Measurements from ENCODE around the gene GNG10.

DNA sequence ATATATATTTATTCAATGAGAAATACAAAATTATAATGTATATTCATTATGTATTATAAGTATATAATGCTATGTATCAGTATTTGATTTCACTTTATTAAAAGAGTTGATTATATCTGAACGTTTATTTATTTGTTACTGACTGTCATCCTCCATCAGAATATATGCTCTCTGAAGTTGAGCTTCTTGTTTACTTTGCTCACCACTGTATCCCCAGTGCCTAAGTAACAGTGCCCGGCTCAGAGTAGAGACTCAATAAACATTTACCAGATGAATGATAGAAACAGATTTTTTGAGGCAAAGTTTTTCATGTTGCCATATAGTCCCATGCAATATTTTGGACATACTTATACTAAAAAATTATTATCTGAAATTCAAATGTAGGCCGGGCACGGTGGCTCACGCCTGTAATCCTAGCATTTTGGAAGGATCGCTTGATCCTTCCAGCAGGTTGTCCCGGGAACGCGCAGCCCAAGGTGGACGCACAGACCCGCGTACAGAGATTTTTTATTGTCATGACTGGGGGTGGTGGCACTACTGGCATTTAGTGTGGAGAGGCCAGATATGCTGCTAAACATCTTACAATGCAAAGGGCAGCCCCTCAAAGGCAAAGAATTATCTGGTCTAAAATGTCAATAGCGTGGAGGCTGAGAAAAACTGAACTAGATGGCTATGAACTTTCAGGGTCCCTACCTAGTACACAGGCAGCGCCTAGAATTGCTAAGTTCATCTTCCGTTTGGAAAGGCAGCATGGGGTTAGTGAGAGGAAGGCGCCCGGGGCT is 31.0 kb upstream of the GNG10 start:
- TF ChIP-seq, protein P1, sequence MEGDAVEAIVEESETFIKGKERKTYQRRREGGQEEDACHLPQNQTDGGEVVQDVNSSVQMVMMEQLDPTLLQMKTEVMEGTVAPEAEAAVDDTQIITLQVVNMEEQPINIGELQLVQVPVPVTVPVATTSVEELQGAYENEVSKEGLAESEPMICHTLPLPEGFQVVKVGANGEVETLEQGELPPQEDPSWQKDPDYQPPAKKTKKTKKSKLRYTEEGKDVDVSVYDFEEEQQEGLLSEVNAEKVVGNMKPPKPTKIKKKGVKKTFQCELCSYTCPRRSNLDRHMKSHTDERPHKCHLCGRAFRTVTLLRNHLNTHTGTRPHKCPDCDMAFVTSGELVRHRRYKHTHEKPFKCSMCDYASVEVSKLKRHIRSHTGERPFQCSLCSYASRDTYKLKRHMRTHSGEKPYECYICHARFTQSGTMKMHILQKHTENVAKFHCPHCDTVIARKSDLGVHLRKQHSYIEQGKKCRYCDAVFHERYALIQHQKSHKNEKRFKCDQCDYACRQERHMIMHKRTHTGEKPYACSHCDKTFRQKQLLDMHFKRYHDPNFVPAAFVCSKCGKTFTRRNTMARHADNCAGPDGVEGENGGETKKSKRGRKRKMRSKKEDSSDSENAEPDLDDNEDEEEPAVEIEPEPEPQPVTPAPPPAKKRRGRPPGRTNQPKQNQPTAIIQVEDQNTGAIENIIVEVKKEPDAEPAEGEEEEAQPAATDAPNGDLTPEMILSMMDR (IDR thresholded peaks at IDR 0.05; ENCODE audit: insufficient read depth, low read length, poor library complexity, severe bottlenecking): no peak
- TF ChIP-seq EZH2phosphoT487 (conservative IDR thresholded peaks at IDR 0.05; ENCODE audit: low read length): no peak

Measured in SU-DHL-6 (cell line).